Astrocyte (in vitro differentiated cells and primary cell): ENCODE data around the gene CENPE. TPM values are rescaled to one million over a fixed set of nuclear protein-coding genes. Genes with fewer than 3 reads are reported as not detected.

Source experiments
- DNase-seq: peaks from one replicate; pipeline ENCODE4 v3.0.0-alpha.2; 2010; ENCODE audit warnings: low read depth
- FAIRE-seq: peaks from 2 replicates; lab custom pipeline; 2011; peaks lifted over from hg19 to GRCh38; lab: Jason Lieb, UNC
- H2AFZ ChIP-seq: 2 replicates; pipeline ENCODE4 v1.6.0; 2012; ENCODE audit warnings: low read depth, low read length, inconsistent platforms
- H3K27ac ChIP-seq: 2 replicates; pipeline ENCODE4 v1.5.1; 2011; ENCODE audit warnings: low read depth, low read length, inconsistent platforms
- H3K27me3 ChIP-seq: 2 replicates; pipeline ENCODE4 v1.6.0; 2011; ENCODE audit warnings: low read length, inconsistent platforms; ENCODE audit not compliant: insufficient read depth
- H3K36me3 ChIP-seq: 2 replicates; pipeline ENCODE4 v1.5.1; 2011; ENCODE audit warnings: low read length, inconsistent platforms; ENCODE audit not compliant: insufficient read depth
- H3K4me1 ChIP-seq: 2 replicates; pipeline ENCODE4 v1.5.1; 2011; ENCODE audit warnings: low read length, inconsistent platforms; ENCODE audit not compliant: insufficient read depth
- H3K4me2 ChIP-seq: 2 replicates; pipeline ENCODE4 v1.6.0; 2012; ENCODE audit warnings: low read length, inconsistent platforms
- H3K4me3 ChIP-seq: 2 replicates; pipeline ENCODE4 v1.5.1; 2011; ENCODE audit warnings: low read depth, mild to moderate bottlenecking, low read length, inconsistent platforms; ENCODE audit not compliant: insufficient read depth
- H3K79me2 ChIP-seq: 2 replicates; pipeline ENCODE4 v1.6.0; 2012; ENCODE audit warnings: mild to moderate bottlenecking, low read length, inconsistent platforms; ENCODE audit not compliant: insufficient read depth
- H3K9ac ChIP-seq: 2 replicates; pipeline ENCODE4 v1.6.0; 2012; ENCODE audit warnings: mild to moderate bottlenecking, low read length, inconsistent platforms
- H3K9me3 ChIP-seq: 2 replicates; pipeline ENCODE4 v1.5.1; 2012; ENCODE audit warnings: low read depth, mild to moderate bottlenecking, low read length, inconsistent platforms; ENCODE audit not compliant: insufficient read depth
- H4K20me1 ChIP-seq: 2 replicates; pipeline ENCODE4 v1.6.0; 2012; ENCODE audit warnings: low read length, inconsistent platforms; ENCODE audit not compliant: insufficient read depth
- H3K27ac Mint-ChIP-seq: one replicate; pipeline ENCODE4 v1.8.0; 2021; ENCODE audit warnings: mild to moderate bottlenecking, mixed read lengths; ENCODE audit not compliant: unreplicated experiment
- H3K27me3 Mint-ChIP-seq: one replicate; pipeline ENCODE4 v1.8.0; 2021; ENCODE audit warnings: low read depth, mixed read lengths; ENCODE audit not compliant: unreplicated experiment
- H3K36me3 Mint-ChIP-seq: one replicate; pipeline ENCODE4 v1.8.0; 2021; ENCODE audit warnings: low read depth, mixed read lengths; ENCODE audit not compliant: unreplicated experiment
- H3K4me1 Mint-ChIP-seq: one replicate; pipeline ENCODE4 v1.8.0; 2021; ENCODE audit warnings: low read depth, mixed read lengths; ENCODE audit not compliant: unreplicated experiment
- H3K4me3 Mint-ChIP-seq: one replicate; pipeline ENCODE4 v1.8.0; 2021; ENCODE audit warnings: mild to moderate bottlenecking, moderate library complexity, mixed read lengths; ENCODE audit not compliant: unreplicated experiment
- H3K9me3 Mint-ChIP-seq: one replicate; pipeline ENCODE4 v1.8.0; 2021; ENCODE audit warnings: mild to moderate bottlenecking, mixed read lengths; ENCODE audit not compliant: unreplicated experiment
- CTCF ChIP-seq: IDR thresholded peaks from 2 replicates; pipeline ENCODE4 v1.5.1; 2011; ENCODE audit warnings: low read depth, mild to moderate bottlenecking, inconsistent platforms, low read length, moderate library complexity; ENCODE audit not compliant: insufficient read depth
- EZH2 ChIP-seq: IDR thresholded peaks from 2 replicates; pipeline ENCODE4 v1.6.1; 2012; ENCODE audit warnings: mild to moderate bottlenecking, low read length, inconsistent platforms; ENCODE audit not compliant: insufficient read depth
- total RNA-seq: library from RNA; stranded (reverse); gene quantifications from 2 replicates; pipeline ENCODE4 v1.2.1, GENCODE V29; 2021

Gene CENPE
- total RNA-seq, 1 donor from 2014 or later = 5.6 TPM

DNA sequence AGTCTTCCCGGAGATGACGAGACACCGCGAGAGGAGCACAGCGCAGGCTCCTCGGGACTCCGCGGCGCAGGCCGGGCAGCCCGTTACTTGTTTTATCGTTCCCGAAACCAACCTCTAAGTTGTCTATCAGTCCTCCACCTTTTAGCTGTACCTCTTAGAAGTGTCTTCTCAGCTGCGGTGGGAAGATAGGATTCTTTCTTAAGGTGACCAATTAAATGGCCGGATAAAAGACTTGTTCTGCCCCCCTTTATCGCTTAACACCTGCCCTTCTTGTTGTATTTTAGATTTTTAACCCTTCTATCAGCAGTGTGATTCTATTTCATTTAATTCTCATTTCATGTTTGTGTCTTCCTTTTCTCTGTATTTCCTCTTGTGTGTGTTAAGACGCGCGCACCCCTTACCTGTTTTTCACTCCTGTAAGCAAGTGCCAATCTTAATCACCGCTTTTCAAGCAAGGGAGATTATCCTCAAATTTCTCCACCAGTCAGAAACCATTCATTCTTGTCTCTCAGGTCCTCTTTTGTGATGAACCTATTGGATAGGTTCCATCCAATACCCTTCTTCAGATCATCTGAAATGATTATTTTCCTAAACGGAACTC is 121.3 kb downstream of the CENPE start, which contains the start of gene SLC9B2:
Gene SLC9B2 (minus strand): TSS at position 15 of the 601 bp plus-strand sequence. CDS start 9,211 bp downstream, outside the sequence.
- Histone ChIP-seq H3K79me2 (peaks cover 34% of the 10 kb centered on the region), H3K9me3 (no peaks in the 10 kb centered on the region), H3K27me3 (no peaks in the 10 kb centered on the region), H2AFZ (peak within 1 kb of the TSS; percentile 93), H3K4me2 (peak within 1 kb of the TSS; percentile 92), H4K20me1 (no peaks in the 10 kb centered on the region), H3K36me3 (peaks cover 4% of the 10 kb centered on the region), H3K9ac (peak within 1 kb of the TSS; percentile 91), H3K27ac (peak within 1 kb of the TSS; percentile 81), H3K4me1 (peaks cover 12% of the 10 kb centered on the region), H3K4me3 (peak within 1 kb of the TSS; percentile 82)
- Mint-ChIP-seq H3K4me3 (peak within 1 kb of the TSS; percentile 96), H3K9me3 (no peaks in the 10 kb centered on the region), H3K36me3 (no peaks in the 10 kb centered on the region), H3K4me1 (peaks cover 1% of the 10 kb centered on the region), H3K27me3 (no peaks in the 10 kb centered on the region), H3K27ac (peak within 1 kb of the TSS; percentile 94)
- TF ChIP-seq EZH2 (no peak), CTCF (no peak)
- DNase-seq (no peak), FAIRE-seq (no peak)

GRCh38 chr4:103075894-103076746 is 122.0 kb downstream of the CENPE start:
- H3K36me3 Mint-ChIP-seq = no peaks in the 10 kb centered on the region
- no peaks in the 10 kb centered on the region for H3K9me3 Mint-ChIP-seq
- Histone ChIP-seq H4K20me1 (no peaks in the 10 kb centered on the region), H3K4me2 (peak overlapping the region; percentile 92), H3K36me3 (peaks cover 4% of the 10 kb centered on the region), H3K4me3 (peak overlapping the region; percentile 82), H3K27ac (peak overlapping the region; percentile 81), H3K9ac (peak overlapping the region; percentile 91), H3K4me1 (peaks cover 12% of the 10 kb centered on the region), H3K27me3 (no peaks in the 10 kb centered on the region), H3K9me3 (no peaks in the 10 kb centered on the region), H2AFZ (peak overlapping the region; percentile 93), H3K79me2 (peaks cover 34% of the 10 kb centered on the region)
- DNase-seq (peak; percentile 54), FAIRE-seq (no peak)
- no peaks in the 10 kb centered on the region for H3K27me3 Mint-ChIP-seq
- H3K4me3 Mint-ChIP-seq = peak overlapping the region; percentile 96
- H3K4me1 Mint-ChIP-seq = peaks cover 1% of the 10 kb centered on the region
- H3K27ac Mint-ChIP-seq = peak overlapping the region; percentile 94
- TF ChIP-seq EZH2 (no peak), CTCF (no peak)
